GM18870 (cell line): ENCODE data around the gene RBBP8NL.

Source experiments
- ATAC-seq: cut with Tn5 transposase; IDR thresholded peaks from one replicate; pipeline ENCODE4 v1.9.1; 2021; ENCODE audit warnings: moderate library complexity; ENCODE audit not compliant: unreplicated experiment

RBBP8NL gene

GRCh38 chr20:62365814-62366369 lies 61.4 kb downstream of the RBBP8NL start:
- ATAC-seq: no peak

GRCh38 chr20:62364911-62365736 lies 62.2 kb downstream of the RBBP8NL start:
- ATAC-seq: no peak

- ATAC-seq: no peak
Measured at GRCh38 chr20:62363920-62364851, 63.2 kb downstream of the RBBP8NL start.

DNA sequence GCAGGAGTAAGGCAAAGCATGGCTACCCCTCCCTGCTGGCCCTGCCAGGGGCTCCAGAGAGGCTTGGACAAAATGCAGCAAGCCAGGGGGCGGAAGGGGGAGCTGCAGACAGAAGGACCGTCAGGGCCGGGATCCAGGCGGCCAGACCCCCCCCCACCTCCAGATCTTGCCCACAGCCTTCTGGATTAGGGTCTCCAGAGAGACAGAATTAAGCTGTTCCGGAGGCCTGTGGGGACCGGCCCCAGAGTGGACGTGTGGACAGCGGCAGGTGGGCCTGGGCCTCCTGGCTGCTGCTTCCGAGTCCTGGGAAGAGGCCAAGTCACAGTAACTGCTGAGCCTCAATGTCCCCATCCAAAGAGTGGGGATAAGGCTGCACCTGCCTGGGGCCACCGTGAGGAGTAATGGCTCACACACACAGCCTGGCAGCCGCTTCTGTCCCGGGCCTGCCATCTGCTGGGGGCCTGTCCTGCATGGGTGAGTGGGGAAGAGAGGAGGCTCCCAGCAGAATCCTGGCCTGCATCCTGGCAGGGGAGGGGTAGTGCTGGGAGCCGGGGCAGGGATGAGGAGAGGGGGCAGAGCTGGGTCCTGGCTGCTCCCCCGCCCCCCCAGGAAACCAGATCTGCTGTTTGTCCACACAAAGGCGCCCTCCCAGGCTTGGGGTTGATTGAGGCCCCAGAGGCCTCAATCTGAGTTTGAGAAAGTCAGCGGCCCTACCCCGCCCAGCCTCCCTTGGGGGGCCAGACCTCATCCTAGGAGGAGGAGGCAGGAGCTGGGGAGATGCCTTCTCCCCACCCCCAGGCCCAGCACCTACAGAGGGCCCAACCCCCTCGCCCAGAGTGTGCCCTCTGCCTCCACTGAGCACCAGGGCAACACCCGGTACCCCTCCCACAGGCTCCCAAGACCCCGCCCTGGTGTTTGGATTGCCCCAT lies 64.1 kb downstream of the RBBP8NL start:
- ATAC-seq: no peak

GRCh38 chr20:62362590-62362940 lies 64.8 kb downstream of the RBBP8NL start:
- no peak for ATAC-seq

DNA sequence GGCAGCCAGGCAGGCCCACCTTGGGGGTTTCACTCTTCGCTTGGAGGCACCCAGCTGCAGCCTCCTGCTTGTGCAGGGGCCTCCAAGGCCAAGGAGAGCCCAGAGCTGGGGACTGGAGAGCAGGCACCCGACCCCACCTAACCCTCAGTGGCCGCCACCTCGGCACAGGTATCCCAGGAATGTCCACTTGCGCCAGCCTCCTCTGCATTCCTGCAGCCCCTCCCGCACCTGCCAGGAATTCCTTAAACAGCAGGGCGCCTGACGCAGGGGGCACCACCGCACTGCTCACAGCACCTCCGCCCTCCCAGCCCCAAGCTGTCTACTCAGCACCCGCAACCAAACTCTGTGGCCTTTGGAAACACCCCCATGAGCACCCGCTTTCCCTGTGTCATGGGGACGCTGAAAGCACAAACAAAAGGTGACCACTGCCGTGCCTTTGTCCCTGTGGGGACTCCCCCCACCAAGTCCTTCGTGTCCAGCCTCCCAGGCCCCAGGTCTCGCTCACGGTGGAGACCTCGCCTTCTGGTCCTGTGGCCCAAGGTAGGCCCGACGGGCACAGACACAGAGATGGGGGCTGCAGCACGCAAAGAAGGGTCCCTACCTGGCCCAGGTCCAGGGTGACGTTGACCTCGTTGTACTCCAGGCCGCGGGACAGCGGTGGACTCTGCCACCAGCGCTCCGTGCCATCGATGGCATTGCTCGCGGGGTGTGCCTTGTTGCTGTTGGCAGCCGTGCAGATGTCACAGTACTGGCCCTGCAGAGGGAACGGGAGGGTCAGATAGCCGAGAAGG lies 65.3 kb downstream of the RBBP8NL start:
- ATAC-seq: no peak

DNA sequence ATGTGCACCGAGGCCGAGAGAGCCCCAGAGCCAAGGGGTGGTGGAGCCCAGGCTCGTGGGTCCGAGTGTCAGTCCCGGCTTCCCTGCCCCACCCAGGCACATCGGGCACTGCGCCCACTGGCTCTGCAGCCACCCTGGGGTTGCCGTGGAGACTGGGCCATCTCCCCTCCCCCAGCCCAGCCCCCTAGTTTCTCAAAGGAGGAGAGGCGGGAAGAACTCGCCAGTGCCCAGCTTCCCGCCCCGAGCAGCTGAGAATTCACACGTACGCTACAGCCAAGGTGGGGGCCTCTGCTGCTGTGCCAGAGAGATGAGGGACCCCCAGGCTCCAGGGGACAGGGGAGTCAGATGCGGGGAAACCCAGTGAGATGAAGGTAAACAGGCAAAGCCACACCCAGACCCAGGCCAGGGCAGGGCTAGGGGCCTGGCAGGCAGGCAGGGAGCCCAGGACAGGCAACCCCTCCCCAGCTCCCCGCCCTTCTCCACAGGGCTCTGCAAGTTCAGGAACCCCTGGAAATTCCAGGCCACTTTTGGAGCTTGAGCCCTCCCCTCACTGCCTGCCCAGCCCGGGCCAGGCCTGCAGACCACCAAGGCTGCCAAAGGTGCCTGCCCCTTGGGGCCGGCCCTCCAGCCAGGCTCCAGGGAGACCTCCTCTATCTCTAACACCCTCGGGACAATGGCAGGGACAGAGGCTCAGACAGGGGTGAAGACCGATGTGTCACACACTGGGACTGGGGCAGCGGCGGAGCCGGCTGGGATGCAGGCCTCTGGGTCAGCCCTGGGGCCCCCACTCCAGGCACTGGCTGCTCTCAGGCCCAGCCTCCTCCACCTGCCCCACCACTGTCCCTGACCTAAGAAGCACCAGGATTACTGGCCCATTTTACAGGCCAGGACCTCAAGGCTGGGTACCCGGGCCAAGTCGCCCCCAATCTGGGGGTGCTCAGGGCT lies 66.2 kb downstream of the RBBP8NL start:
- no peak for ATAC-seq
